ENCODE data around the gene CELA3A.
"Not testable (repeated sequence)": the region's sequence is repeated elsewhere in the genome, so short reads cannot be mapped to it uniquely, and the experiment has no call there.

The CELA3A gene, protein sequence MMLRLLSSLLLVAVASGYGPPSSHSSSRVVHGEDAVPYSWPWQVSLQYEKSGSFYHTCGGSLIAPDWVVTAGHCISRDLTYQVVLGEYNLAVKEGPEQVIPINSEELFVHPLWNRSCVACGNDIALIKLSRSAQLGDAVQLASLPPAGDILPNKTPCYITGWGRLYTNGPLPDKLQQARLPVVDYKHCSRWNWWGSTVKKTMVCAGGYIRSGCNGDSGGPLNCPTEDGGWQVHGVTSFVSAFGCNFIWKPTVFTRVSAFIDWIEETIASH

DNA sequence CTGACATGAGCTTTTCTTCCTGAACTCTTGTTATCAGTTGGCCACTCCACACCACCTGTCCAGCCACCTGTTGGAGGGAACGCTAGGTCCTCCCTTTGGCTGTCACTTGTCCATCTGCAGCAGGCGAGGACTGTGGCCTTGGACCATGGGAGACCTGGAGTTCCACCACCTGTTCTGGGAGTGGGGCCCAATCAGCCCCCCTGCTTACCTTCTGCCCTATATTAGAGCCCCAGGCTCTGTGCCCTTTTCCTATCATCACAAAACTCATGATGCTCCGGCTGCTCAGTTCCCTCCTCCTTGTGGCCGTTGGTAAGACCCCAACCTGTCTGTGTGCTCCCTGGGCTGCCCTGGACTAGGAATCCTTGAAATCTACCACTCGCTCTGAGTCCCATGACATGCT lies at the start of gene CELA3A:
Gene CELA3A, plus strand, starts transcription at position 249 of the 400 bp plus-strand sequence. Its CDS starts 18 bp downstream, at position 267.
- DNase-seq = no peak

DNA sequence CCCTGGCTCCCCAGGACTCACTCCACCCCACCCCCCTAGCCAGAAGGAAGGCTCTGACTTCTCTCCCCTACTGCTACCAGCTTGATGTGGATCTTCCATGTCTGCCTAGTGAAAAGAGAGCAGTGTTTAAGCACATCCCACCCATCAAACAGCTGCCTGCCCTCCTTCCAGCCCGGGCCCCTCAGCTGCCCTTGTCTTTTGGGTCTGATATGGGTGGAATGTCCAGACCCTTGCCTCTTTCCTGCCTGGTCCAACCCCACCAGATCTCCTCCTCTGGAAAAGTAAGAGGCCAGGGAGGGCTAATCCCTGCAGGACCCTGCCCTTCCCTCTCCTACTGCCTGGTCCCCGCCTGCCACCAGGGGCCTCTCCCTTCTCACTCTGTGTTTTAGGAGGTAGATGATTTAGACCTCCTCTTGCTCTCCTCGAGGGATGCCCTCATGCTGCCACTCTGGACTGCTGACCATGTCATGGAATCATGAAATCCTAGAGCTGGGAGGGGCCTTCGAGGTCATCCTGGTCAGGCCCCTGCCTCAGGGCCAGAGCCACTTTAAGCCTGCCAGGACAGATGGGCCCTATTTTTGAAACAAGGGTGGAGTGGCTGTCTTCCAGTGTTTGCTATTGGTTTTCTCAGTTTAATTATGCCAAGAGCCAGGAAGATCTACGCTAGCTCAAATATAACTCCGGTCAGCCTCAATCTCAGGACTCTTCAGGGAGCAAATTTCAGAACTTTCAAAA lies 48.5 kb upstream of the CELA3A start:
- no peak for DNase-seq

GRCh38 chr1:21955058-21955457 lies 46.4 kb upstream of the CELA3A start:
- peak; percentile 58 for DNase-seq

GRCh38 chr1:21955501-21956281 lies 45.8 kb upstream of the CELA3A start:
- no peak for DNase-seq

DNA sequence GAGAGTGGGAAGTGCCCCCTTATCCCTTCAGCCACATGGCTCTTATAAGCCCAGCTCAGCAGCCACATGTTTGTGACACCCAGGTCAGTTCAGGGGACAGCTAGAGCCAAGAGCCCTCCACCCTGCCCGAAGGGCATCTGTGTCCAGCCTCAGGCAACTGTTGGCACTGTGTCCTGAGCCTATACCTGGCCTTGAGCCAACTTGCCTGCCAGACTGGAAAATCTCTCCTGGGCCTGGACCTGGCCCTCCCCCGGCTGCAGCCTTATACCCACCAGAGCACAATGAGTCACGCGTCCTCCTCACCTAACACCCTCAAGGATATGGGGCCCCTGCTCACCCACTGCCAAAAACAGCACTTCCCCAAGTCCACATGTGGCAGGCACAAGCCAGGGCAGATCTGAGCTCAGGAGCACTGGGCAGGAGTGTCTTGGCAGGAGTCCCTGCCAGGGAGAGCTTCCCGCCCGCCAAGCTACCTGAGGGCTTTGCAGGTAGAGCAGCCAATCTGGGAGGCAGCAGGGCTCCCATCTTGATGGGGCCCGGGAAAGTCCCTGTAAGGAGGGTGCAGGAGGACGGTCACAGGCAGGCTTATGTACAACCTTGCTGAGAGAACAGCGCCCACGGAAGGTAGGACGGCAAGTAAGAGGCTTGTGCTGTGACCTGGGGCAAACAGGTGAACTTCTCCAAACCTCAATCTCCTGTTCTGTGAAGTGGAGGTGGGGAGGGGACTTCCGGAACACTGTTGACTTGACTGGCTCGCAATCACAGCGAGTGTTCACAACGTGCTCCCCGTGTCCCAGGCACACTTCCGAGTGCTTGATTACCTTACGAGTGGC lies 44.5 kb upstream of the CELA3A start:
- no peak for DNase-seq

DNA sequence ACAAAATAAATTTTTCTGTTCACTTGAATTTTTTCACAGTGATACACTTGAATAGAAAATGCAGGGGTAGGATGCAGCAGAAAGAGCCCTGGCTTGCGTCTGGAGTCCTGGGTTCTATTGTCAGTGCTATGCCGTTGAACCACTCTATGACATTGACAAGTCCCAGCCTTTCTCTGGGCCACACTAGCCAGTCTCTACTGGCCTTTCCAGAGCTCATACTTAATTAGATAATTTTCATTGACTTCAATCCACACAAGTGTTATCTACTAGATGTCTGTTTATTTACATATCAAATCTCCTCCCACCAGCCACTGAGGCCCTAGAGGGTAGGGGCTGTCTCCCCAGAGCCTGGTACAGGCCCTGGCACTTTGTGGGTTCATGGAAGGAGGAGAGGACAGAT lies 40.1 kb upstream of the CELA3A start:
- DNase-seq = no peak

- DNase-seq = no peak
Observed at GRCh38 chr1:21961799-21962198, 39.7 kb upstream of the CELA3A start.

DNA sequence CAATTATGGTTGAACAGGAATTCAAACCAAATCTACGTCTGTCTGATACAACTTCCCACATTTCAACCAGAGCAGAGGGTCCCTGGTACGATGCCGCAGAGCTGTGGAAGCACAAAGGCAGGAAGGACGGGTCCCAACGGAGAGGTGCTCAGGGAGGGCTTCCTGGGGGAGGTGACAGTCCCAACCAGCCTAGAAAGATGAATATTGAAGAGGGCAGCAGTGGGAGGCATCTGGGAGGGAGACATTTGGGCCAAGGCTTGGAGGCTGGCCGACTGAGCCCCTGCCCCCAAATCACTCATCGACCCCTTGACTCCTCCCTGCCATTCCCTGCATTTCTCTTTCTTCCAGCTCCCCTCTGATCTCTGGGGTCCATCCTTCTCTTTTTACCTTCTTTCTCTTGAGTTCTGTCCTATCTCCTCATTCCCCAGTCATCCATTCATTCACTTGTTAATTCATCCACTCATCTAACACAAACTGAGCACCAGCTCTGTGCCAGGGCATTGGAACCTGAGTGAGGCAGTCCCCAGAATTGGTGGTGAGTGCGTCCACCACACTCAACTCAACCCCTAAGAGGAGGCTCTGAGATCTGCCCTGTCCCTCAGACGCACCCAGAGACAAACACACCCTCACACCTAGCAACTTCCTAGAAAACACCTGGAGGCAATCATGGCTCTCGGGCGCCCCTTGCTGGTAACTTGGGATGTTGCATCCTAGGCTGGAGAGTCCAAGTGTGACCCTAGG lies 37.8 kb upstream of the CELA3A start:
- DNase-seq = peak; percentile 86

GRCh38 chr1:21966247-21967000 lies 35.0 kb upstream of the CELA3A start:
- DNase-seq = no peak

DNA sequence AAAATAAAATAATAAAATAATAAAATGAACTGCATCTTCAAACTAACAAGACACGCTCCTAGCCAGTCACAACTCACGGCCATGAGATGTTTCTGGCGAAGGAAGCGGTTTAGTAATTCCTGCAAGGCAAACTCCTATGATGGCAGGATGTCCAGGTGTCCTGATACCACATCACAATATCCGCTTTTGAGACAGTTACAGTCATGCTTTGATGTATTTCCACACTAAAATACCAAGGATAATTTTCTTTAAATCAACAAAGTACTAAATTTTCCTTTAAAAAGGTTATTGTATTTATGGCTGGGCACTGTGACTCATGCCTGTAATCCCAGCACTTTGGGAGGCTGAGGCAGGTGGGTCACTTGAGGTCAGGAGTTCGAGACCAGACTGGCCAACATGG lies 34.2 kb upstream of the CELA3A start:
- not testable (repeated sequence) for DNase-seq

GRCh38 chr1:21969066-21969465 lies 32.4 kb upstream of the CELA3A start:
- DNase-seq = not testable (repeated sequence)

DNA sequence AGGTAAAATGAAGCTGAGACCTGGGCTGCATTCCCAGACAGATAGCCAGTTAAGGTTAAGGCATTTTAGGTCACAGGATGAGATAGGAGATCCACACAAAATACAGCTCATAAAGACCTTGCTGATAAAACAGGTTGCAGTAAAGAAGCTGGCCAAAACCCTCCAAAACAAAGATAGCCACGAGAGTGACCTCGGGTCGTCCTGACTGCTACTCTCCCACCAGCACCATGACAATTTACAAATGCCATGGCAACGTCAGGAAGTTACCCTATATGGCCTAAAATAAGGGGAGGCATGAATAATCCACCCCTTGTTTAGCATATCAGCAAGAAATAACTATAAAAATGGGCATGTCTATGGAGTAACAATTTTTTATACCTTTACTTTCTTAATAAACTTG lies 30.9 kb upstream of the CELA3A start:
- not testable (repeated sequence) for DNase-seq

DNA sequence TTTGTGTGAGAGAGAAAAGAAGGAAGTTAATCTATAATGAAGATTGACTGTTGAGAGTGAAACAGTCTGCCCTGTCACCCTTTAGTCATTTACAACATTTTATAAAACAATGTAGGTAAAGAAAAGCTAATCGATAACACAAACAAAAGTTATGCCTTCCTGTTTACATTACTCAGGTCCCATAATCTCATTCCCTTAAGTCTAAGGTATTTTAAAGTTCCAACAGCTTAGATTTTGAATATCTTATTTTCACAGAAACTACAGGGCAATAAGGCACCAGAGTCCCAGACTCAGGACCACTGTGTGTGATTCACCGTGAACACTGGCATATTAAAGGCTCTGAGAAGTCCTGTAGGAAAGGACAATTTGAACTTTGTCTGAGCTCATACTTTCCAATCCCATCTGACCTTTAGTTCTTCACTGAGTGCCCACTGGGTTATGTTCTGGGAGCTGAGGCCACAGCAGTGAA lies 28.4 kb upstream of the CELA3A start:
- not testable (repeated sequence) for DNase-seq

DNA sequence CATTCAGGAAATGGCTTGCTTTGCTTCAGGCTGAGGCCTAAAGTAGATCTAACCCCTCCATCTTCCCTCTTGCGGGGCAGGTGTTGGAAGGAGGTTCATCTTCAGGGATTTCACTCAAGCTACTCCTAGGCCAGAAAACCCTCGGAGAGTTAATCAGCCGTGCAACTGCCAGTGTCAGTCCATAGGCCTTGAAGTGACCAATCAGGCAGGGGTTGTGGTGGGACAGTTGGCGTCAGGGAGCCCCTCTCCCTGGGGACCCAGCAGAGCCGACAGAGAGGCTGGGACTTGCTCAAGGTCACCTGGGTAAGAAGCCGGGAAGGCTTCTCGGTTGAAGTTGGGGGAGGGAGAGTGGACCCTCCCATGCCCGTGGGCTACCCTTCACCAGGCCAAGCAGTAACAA lies 27.5 kb upstream of the CELA3A start:
- not testable (repeated sequence) for DNase-seq

GRCh38 chr1:21974699-21975098 lies 26.8 kb upstream of the CELA3A start:
- not testable (repeated sequence) for DNase-seq

DNA sequence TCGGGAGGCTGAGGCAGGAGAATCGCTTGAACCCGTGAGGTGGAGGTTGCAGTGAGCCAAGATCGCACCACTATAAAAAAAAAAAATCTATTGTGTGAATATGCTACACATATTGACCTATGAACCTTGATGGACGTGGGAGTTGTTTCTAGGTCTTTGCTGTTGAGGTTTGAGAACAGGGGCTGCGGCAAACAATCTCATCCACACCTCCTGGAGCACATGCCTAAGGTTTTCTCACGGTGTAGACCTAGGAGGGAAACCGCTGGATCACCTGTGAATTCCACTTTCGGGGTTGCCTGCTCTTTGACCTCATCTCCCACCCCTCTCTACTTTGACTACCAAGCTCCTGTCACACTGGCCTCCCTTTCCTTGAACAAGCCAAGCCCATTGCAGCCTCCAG lies 26.2 kb upstream of the CELA3A start:
- not testable (repeated sequence) for DNase-seq

DNA sequence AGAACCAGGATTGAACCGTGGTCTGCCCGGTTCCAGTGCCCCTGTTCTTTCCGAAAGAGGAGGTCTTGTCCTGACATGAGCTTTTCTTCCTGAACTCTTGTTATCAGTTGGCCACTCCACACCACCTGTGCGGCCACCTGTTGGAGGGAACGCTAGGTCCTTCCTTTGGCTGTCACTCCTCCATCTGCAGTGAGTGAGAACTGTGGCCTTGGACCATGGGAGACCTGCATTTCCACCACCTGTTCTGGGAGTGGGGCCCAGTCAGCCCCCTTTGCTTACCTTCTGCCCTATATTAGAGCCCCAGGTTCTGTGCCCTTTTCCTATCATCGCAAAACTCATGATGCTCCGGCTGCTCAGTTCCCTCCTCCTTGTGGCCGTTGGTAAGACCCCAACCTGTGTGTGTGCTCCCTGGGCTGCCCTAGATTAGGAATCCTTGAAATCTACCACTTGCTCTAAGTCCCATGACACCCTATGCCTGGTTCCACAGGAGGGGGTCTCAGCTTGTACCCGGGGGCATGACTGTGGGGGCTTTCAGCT lies 24.7 kb upstream of the CELA3A start, which contains the start of gene CELA3B:
Gene CELA3B, plus strand, starts transcription at position 320 of the 537 bp plus-strand sequence. Its CDS starts 18 bp downstream, at position 338.
- not testable (repeated sequence) for DNase-seq

- DNase-seq = not testable (repeated sequence)
Observed at GRCh38 chr1:21978209-21978608, 23.2 kb upstream of the CELA3A start.

DNA sequence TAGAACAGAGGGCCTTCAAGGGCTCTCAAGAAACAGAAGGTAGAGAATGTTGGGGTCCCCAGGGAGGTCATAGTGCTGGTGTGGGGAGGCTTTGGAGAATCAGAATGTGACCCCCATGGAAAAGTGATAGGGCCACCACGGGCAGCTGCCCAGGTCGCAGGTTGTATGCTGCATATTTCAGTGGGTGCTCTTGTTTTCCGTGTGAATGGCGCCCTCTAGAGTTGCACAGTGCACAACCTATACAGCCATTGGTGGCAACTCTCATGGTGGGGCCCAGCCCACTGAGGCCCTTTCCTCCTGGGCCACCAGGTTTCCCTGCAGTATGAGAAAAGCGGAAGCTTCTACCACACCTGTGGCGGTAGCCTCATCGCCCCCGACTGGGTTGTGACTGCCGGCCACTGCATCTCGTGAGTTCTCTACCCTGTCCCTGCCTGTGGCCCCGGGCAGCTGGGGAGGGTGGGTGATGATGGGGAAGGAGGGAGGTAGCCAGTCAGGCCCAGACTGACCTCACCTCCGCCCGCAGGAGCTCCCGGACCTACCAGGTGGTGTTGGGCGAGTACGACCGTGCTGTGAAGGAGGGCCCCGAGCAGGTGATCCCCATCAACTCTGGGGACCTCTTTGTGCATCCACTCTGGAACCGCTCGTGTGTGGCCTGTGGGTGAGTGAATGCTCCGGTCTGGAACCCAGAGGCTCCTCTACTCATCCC lies 20.8 kb upstream of the CELA3A start:
- not testable (repeated sequence) for DNase-seq

DNA sequence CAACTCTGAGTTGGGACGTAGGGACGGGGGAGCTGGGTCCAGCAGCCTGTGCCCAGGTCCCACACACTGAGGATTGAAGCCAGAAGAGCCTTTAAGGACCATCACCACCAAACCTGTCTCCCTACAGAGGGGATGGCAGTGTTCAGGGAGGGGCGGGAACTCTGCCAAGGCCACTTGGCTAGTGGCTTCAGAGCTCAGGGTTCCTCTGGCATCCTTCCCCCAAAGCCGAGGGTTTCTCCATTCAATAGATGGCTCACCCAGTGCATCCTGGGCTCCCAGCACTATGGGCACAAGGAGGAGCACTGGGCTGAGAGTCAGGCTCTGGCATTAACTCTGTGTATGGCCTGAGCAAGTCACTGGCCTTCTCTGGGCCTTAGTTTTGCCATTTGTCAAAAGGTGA lies 20.2 kb upstream of the CELA3A start:
- DNase-seq = not testable (repeated sequence)

Data from femur (tissue), 1 donor.